GM19238 (cell line): ENCODE results near the gene TSTD2.
"Not testable (repeated sequence)": the region's sequence is repeated elsewhere in the genome, so short reads cannot be mapped to it uniquely, and the experiment has no call there.

Experiments
- DNase-seq: peaks from one replicate; pipeline ENCODE4 v3.0.0; 2011; ENCODE audit warnings: low spot score; ENCODE audit not compliant: insufficient read length

Gene TSTD2

GRCh38 chr9:97592126-97592525 lies 41.0 kb downstream of the TSTD2 start:
- DNase-seq = no peak

GRCh38 chr9:97591535-97591934 lies 41.6 kb downstream of the TSTD2 start:
- DNase-seq = no peak

GRCh38 chr9:97586909-97587308 lies 46.3 kb downstream of the TSTD2 start:
- not testable (repeated sequence) for DNase-seq

DNA sequence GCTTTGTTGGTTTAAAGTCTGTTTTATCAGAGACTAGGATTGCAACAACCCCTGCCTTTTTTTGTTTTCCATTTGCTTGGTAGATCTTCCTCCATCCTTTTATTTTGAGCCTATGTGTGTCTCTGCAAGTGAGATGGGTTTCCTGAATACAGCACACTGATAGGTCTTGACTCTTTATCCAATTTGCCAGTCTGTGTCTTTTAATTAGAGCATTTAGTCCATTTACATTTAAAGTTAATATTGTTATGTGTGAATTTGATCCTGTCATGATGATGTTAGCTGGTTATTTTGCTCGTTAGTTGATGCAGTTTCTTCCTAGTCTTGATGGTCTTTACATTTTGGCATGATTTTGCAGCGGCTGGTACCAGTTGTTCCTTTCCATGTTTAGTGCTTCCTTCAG lies 48.4 kb downstream of the TSTD2 start:
- DNase-seq = not testable (repeated sequence)

DNA sequence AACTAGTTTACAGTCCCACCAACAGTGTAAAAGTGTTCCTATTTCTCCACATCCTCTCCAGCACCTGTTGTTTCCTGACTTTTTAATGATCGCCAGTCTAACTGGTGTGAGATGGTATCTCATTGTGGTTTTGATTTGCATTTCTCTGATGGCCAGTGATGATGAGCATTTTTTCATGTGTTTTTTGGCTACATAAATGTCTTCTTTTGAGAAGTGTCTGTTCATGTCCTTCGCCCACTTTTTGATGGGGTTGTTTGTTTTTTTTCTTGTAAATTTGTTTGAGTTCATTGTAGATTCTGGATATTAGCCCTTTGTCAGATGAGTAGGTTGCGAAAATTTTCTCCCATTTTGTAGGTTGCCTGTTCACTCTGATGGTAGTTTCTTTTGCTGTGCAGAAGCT lies 51.6 kb downstream of the TSTD2 start:
- DNase-seq = not testable (repeated sequence)

DNA sequence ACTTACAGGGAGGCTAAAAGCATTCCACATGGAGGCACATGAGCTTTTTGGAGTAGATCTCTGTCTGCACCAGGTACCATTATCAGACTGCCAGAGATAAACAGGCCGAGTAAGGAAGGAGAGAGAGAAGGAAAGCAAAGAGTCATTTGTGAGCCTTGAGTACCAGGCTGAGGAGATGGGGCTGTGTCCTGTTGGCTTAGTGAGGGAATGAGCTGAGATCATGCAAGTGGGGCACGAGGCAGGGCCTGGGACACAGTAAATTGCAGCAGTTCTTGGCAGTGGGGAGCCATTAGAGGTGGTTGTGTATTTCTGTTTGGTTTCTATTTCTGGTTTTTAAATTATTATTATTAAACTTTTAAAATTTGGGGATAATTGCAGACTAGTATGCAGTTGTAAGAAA lies 53.3 kb downstream of the TSTD2 start:
- no peak for DNase-seq

DNA sequence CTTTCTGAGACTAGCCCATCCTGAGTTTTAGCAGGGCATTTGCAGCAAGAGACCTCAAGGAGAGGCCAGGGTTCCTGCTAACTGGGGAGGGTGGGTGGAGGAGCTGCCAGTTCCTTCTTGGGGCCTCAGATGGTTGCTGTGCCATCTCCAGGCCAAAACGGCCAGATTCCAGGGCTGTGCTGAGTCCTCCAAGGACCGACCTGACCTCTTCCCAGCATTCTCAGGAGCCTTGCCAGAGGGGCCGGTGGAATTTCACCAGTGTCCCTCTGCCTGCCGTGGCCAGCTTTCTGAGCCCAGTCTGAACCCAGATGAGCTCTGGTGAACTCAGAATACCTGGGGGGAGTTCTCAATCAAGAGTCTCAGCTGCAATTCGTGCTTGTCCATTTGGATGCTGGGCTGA lies 54.3 kb downstream of the TSTD2 start:
- DNase-seq = no peak

DNA sequence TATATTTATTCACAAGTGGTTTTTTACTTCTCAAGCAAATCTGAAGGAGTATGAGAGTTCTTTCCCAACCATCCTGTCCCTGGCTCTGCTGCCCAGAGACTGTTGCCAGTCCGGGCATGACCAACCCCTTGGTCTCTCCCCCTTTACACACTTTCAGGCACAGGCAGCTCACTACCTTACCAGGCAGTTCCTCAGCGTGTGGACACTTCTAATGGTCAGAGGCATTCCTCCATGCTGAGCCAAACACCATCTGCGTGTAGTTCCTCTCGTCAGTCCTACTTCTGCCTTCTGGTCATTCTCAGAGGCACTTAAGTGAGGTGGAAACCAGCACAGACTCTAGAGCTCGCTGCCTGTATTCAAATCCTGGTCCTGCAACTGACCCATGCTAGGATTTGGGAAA lies 56.1 kb downstream of the TSTD2 start:
- no peak for DNase-seq

GRCh38 chr9:97575673-97576200 lies 57.4 kb downstream of the TSTD2 start:
- no peak for DNase-seq

- DNase-seq = not testable (repeated sequence)
Measured at GRCh38 chr9:97574921-97575672, 58.1 kb downstream of the TSTD2 start.

DNA sequence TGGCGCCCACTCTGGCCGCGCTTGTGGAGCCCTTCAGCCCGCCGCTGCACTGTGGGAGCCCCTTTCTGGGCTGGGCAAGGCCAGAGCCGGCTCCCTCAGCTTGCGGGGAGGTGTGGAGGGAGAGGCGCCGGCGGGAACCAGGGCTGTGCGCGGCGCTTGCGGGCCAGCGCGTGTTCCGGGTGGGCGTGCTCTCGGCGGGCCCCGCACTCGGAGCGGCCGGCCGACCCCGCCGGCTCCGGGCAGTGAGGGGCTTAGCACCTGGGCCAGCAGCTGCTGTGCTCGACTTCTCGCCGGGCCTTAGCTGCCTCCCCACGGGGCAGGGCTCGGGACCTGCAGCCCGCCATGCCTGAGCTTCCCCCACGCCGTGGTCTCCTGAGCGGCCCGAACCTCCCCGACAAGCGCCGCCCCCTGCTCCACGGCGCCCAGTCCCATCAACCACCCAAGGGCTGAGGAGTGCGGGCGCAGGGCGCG lies 59.0 kb downstream of the TSTD2 start:
- not testable (repeated sequence) for DNase-seq

- DNase-seq = no peak
Measured at GRCh38 chr9:97573482-97574073, 59.6 kb downstream of the TSTD2 start.

DNA sequence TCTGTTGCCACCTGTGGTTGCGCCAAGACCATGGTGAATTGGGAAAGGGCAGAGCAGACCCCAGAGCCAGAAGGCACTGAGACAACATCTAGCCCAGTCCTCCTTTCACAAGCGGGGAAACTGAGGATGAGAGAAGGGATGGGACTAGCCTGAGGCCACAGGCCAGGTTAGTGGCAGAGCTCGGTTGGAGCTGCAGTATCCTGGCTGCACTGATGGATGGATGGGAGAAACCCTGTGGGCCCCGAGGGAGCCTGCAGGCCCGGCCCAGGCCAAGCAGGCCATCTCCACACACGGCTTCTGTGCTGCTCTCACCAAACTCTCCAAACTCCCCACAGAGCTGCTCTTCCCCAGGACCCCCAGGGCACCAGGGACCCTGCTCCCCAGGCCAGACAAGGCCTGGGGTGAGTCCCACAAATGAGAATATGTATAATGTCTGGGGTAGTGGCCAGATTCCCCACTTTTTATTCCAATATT lies 60.2 kb downstream of the TSTD2 start:
- no peak for DNase-seq

DNA sequence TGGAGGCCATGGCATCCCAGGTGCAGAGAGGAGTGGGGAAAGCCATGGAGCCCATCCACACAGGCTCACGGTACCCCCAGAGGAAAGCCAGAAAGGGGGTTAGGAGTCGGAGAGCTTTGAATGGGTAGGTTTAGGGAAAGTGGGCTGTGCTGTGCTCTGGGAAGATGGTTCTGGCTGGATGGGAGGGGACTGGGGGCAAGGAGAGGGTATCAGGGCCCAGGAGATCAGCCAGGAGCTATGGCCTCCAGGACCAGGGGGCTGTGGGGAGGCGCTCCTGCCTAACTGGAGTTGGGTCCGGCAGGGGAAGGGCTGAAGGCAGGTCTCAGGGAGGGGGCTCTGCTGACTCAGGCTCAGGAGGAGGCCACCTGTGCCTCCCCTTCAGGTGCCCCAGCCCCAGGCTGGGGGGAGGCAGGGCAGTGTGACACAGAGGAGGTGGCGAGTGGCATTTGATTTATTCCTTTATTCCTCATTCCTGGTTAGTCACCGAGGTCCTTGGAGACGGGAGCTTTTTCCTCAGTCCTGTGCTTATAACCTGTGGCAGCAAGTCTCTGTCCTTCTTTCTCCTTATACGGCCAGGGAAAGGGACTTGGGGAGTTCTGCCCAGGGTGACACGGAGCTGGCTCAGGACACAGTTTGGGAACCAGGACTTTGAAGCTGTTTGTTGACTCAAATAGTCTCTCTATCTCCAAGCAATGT lies 60.8 kb downstream of the TSTD2 start:
- no peak for DNase-seq

GRCh38 chr9:97571664-97572063 lies 61.5 kb downstream of the TSTD2 start:
- DNase-seq = no peak

DNA sequence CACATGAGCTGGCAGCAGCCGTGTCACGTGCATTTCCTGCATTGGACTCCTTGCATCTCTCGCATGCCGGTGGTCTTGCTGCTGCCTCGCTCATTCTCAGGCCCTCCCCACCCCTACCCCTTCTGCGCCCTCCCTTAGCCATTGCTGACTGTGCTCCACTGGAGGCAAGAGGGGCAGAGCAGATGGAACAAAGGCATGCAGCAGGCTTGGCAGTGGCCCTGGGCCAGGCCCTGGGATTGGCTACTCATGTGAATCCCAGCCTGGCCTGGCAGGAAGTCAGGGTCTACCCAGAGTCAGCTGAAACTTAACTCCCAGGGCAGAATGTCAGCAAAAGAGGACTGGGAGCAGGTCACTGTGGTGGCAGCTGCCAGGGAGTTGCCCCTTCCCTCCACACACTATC lies 62.3 kb downstream of the TSTD2 start:
- DNase-seq = no peak

DNA sequence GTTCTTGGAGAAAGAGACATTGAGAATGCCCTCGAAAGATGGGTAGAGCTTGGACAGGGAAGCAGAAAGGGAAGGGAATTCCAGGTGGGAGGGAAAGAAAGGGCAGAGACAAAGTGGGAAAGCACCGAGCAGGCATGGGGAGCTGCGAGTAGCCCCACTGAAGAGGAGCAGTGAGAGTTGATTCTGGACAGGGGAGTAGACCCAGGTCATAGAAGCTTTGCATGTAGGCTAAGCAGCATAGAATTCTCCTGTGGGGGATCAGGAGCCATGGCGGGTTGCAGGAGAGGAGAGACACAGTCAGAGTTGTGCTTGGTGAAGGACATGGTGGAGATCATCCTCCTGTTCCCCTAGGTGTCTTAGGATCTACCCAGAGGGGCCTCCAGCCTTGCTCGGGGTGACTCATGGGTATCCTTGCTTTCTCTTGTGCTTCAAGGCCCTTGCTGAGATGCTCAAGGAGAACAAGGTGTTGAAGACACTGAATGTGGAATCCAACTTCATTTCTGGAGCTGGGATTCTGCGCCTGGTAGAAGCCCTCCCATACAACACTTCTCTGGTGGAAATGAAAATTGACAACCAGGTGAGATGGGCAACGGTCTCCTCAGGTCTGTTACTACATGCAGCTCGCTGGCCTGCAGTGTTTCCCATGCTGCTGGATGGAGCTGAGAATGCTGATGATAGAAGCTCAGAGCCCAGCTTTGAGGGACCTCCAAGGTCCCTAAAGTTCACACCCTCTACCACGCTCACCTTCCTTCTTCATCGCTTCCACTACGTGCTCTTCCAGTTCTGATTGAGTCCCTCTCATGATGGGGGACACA lies 64.5 kb downstream of the TSTD2 start:
- no peak for DNase-seq

DNA sequence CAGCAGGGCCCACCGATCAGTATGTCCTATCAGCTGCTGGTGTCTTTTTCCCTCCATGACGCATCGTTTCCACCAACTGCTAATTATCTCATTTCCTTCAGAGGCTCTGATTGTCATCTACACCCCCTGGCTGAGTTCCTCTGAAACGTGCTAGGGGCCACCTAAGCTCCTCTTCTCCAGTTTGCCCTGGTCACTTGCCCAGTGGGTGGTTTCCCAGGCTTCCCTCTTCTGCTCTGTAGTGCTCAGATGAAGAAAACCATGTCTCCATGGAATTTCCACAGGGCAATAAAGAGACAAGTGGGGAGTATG lies 65.3 kb downstream of the TSTD2 start:
- DNase-seq = no peak

GRCh38 chr9:97567182-97567893 lies 65.8 kb downstream of the TSTD2 start:
- DNase-seq = no peak

DNA sequence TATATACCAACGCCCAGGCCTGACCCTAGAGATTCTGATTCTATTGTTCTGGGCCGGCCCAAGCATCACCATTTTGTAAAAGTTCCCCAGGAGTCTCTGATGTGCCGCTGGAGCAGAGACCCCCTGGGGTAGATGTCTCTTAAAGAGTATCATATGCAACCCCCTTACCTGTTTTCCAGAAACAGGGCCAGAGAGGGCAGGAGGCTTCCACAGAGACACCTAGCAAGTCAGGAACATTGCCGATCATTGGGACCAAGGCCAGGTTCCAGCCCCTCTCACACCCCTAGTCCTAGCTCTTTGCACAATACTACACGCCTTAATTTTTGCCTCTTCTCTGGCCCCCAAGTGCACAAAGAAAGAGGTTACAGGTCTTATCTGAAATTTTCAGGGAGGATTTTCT lies 67.9 kb downstream of the TSTD2 start:
- DNase-seq = no peak
